Heart left ventricle (tissue), 16 donors: ENCODE measurements around the gene SLC39A11. TPM values are rescaled to one million over a fixed set of nuclear protein-coding genes. Genes with fewer than 3 reads are reported as not detected.

Experiments
- ATAC-seq, 4 donors: fragments of 200-7000 bp; cut with Tn5 transposase; one replicate each; pipeline ENCODE4 v1.9.1; 2020 to 2022; ENCODE audit warnings: moderate library complexity in 4 of 4, mild to moderate bottlenecking in 3 of 4, moderate number of reproducible peaks in 1 of 4
- DNase-seq, 5 donors: peaks; one replicate each; pipeline ENCODE4 v3.0.0-alpha.2; 2020
- H3K27ac ChIP-seq, 12 donors: fragments of 200-600 bp; sonication (generic) in 4 of 12; one replicate each; pipeline versions ENCODE4 v1.5.0 to v1.8.0; 2016 to 2022; ENCODE audit warnings: mild to moderate bottlenecking in 2 of 12
- H3K27me3 ChIP-seq, 9 donors: fragments of 200-600 bp; sonication (generic) in 2 of 9; one replicate each; pipeline versions ENCODE4 v1.5.1 to v1.8.0; 2016 to 2022; ENCODE audit warnings: mild to moderate bottlenecking in 3 of 9
- H3K36me3 ChIP-seq, 9 donors: fragments of 200-600 bp; sonication (generic) in 2 of 9; one replicate each; pipeline versions ENCODE4 v1.5.0 to v1.8.0; 2018 to 2022; ENCODE audit warnings: mild to moderate bottlenecking in 2 of 9
- H3K4me1 ChIP-seq, 12 donors: fragments of 200-600 bp; sonication (generic) in 4 of 12; one replicate each; pipeline versions ENCODE4 v1.5.0 to v1.8.0; 2016 to 2022; ENCODE audit warnings: mild to moderate bottlenecking in 3 of 12
- H3K4me3 ChIP-seq, 12 donors: fragments of 200-600 bp; sonication (generic) in 4 of 12; one replicate each; pipeline versions ENCODE4 v1.5.0 to v1.8.0; 2017 to 2022; ENCODE audit warnings: mild to moderate bottlenecking in 9 of 12, moderate library complexity in 4 of 12
- H3K9me3 ChIP-seq, 12 donors: fragments of 200-600 bp; sonication (generic) in 4 of 12; one replicate each; pipeline versions ENCODE4 v1.5.0 to v1.8.0; 2016 to 2022; ENCODE audit warnings: mild to moderate bottlenecking in 1 of 12
- POLR2A ChIP-seq, 2 donors: fragments of 450-650 bp; IDR thresholded peaks; one replicate each; pipeline ENCODE4 v1.6.1; 2017; ENCODE audit warnings: antibody characterized with exemption in 2 of 2, mild to moderate bottlenecking in 2 of 2, moderate library complexity in 2 of 2
- WGBS, 4 donors: extraction: QIAGEN DNeasy Blood & Tissue Kit in 2 of 4; methylation state at CpG; one replicate each; pipeline versions ENCODE4 v1.1.5 to v1.1.7; 2013 to 2018; 5-methylcytosine and 5-hydroxymethylcytosine counted together
- intact Hi-C, 10 donors: fragments of 100-400 bp; cut with DNase I; formaldehyde crosslinking; loops; one replicate each; pipeline versions ENCODE4 v1.11.1 to v1.14.2; 2022
- polyA plus RNA-seq, 2 donors: library from polyadenylated mRNA; stranded (reverse); fragments of 200-250 nt; gene quantifications; one replicate each; pipeline ENCODE4 v1.2.3, GENCODE V29; 2013
- total RNA-seq, 9 donors: library from RNA; depleted of rRNA in 2 of 9; stranded (reverse); fragments of >200 nt in 2 of 9; fragmentation: NEBNext Ultra II Directional in 3 of 9; extraction: Animal tissue kit (Norgen Biotek cat#: 25700) in 3 of 9; gene quantifications; one replicate each; pipeline versions ENCODE4 v1.1.0 to v1.2.4, GENCODE V29; 2016 to 2023
- TF ChIP-seq, protein P1 (sequence below), 12 donors: fragments of 200-600 bp; sonication (generic) in 4 of 12; IDR thresholded peaks; one replicate each; pipeline versions ENCODE4 v1.5.0 to v1.8.0; 2018 to 2022; ENCODE audit warnings: antibody characterized with exemption in 12 of 12, mild to moderate bottlenecking in 5 of 12
- donor health status: ischemic (EF 13 %, LVEDD 7.1; RV severe dilation, severe dysfunction).
- donor health status: healthy with polysubstance abuse.
- donor health status: DM: no; HTN: yes; CAD: no.
- donor health status: DM: no; HTN: no; CAD: no.
- donor health status: ischemic (EF 25% LVEDD 6.9; RV normal size, moderate dysfunction).
- donor health status: ischemic (EF 25% LVEDD 5.7; RV mildly dilated, moderate dysfunction).
- donor health status: healthy.
- donor health status: DM: yes; HTN: yes; CAD: no.
- donor health status: ischemic (EF 35%, LVEDD 5.7; RV mildly dilated, moderate dysfunction).
- donor health status: nonischemic (EF 11% LVEDD 7.7; RV severe dilation, severe dysfunction).
- donor health status: DM: yes; HTN: yes; CAD: no.
- donor health status: PGD.
- donor health status: ischemic (EF 29% LVEDD 5.4; RV normal size, mild dysfunction).
- donor health status: nonischemic (EF 23%, LVEDD 6.1; RV moderate dilation, normal function).

SLC39A11 gene
- total and polyA plus RNA-seq, 11 donors = 2.5 to 23.3 (median 8.4) TPM

DNA sequence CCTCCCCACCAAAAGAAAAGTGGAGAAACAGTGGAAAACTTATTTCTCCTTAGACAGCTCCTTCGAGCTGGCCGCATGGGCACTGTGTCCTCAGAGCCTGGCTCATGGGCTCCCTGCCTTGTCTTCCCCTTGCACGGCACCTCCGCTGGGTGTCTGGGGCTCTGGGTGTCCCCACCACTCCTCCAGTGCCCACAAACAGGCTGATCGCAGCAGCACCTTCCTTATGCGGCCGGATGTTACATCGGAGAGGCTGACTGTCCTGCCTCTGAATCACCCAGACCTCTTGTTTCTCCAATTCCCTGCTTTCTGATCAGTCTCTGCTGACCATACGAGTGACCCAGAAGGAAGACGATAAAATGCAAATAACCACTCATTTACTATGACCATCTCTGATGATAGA lies 121.7 kb downstream of the SLC39A11 start:
- Histone ChIP-seq H3K27me3 (no peaks in the 10 kb centered on the region), H3K36me3 (no peaks in the 10 kb centered on the region), H3K9me3 (no peaks in the 10 kb centered on the region), H3K27ac (no peak overlapping the region), H3K4me3 (no peak overlapping the region), H3K4me1 (peaks cover 0 to 11% (median 0%) of the 10 kb centered on the region in 12 donors)
- WGBS, 4 donors = 89 to 96% (median 91%) methylated on average over 8 to 10 of the region's 10 CpGs
- TF ChIP-seq POLR2A (IDR thresholded peaks at IDR 0.05) = no peak
- TF ChIP-seq, protein P1, sequence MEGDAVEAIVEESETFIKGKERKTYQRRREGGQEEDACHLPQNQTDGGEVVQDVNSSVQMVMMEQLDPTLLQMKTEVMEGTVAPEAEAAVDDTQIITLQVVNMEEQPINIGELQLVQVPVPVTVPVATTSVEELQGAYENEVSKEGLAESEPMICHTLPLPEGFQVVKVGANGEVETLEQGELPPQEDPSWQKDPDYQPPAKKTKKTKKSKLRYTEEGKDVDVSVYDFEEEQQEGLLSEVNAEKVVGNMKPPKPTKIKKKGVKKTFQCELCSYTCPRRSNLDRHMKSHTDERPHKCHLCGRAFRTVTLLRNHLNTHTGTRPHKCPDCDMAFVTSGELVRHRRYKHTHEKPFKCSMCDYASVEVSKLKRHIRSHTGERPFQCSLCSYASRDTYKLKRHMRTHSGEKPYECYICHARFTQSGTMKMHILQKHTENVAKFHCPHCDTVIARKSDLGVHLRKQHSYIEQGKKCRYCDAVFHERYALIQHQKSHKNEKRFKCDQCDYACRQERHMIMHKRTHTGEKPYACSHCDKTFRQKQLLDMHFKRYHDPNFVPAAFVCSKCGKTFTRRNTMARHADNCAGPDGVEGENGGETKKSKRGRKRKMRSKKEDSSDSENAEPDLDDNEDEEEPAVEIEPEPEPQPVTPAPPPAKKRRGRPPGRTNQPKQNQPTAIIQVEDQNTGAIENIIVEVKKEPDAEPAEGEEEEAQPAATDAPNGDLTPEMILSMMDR (IDR thresholded peaks at IDR 0.05) = no peak
- ATAC-seq (no peak), DNase-seq (no peak)
- intact Hi-C loops = loop anchor here in 1 of 10 donors (10.0 kb wide), 1 partner anchor 246 kb away; no protein-coding TSS in a partner anchor

DNA sequence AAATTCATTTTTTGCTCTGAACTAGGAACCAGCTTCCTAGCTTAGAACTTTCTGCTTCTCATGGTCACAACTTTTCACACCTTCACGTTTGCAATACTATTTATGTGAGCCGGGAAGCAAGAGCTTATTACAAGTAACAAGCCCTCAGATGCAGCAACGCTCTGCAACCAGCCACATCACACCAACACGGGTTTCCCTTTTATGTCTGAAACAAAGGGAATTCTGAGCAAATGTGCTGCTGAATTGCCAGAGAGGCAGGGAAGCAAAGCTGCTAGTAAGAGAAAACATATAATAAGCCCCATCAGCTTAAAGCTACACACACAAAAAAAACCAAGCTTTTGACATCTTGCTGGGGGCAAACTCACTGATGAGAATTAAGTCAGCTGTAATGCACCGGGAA lies 122.2 kb downstream of the SLC39A11 start:
- H3K27ac ChIP-seq = no peak overlapping the region
- no peak overlapping the region for H3K4me3 ChIP-seq
- H3K9me3 ChIP-seq = no peaks in the 10 kb centered on the region
- intact Hi-C loops = loop anchor here in 1 of 10 donors (10.0 kb wide), 1 partner anchor 245 kb away; no protein-coding TSS in a partner anchor
- TF ChIP-seq, protein P1 (IDR thresholded peaks at IDR 0.05) = no peak
- no peak for TF ChIP-seq POLR2A (IDR thresholded peaks at IDR 0.05)
- 70 to 81% (median 74%) methylated on average over 5 of the region's 5 CpGs for WGBS, 4 donors
- H3K4me1 ChIP-seq = peaks cover 0 to 11% (median 0%) of the 10 kb centered on the region in 12 donors
- no peaks in the 10 kb centered on the region for H3K27me3 ChIP-seq
- no peaks in the 10 kb centered on the region for H3K36me3 ChIP-seq
- no peak for DNase-seq
- ATAC-seq = no peak

DNA sequence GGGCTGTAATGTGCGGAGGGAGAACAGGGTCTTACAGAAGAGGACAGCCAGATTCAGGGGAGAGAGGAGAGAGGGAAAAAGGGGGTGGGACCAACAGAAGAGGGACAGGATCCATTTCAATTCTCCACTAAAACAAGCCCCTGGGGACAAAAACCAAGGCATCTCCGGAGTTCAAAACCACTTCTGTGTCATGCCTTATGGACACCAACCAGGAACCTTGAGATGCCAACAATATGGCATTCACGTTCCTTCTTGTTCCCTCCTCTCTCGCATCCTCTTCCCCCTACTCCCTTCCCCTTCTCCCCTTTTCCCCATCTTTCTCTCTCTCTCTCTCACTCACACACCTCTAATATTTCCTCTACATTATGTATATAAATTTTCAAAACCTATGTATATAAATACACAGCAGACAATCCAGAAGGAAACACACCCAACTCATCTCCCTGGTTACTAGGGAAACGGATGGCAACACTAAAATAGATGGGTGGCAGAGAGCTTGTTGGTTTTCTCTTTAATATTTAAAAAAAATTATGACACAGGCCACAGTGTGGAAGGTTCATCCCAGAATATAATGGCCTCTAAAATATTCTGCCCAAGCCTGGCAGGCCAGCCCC lies 123.1 kb downstream of the SLC39A11 start:
- DNase-seq (no peak), ATAC-seq (no peak)
- 91 to 95% (median 92%) methylated on average over 5 of the region's 5 CpGs for WGBS, 4 donors
- Histone ChIP-seq H3K4me1 (peaks cover 0 to 11% (median 0%) of the 10 kb centered on the region in 12 donors), H3K9me3 (no peaks in the 10 kb centered on the region), H3K27ac (no peak overlapping the region), H3K36me3 (no peaks in the 10 kb centered on the region), H3K27me3 (no peaks in the 10 kb centered on the region), H3K4me3 (no peak overlapping the region)
- intact Hi-C loops = loop anchor here in 1 of 10 donors (10.0 kb wide), 1 partner anchor 55 kb away; no protein-coding TSS in a partner anchor
- TF ChIP-seq, protein P1 (IDR thresholded peaks at IDR 0.05) = no peak
- TF ChIP-seq POLR2A (IDR thresholded peaks at IDR 0.05) = no peak

DNA sequence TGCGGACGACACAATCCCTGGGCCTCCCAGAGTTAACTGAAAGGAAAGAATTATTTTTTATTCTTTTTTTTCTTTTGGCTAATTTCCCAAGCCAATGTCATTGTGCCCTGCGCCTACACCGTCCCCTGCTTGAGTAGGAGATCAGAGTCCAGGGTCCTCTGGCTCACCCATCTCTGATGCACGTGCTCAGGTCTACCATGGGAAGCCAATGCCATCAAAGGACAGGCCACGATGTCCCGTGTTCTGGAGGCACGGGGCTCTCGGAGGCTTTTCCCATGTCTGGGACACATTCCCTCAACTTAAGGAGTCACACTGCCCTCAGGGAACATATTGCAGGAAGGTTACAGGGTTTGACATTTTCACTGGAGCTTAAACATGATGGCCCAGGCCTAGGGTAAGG lies 123.7 kb downstream of the SLC39A11 start:
- H3K27me3 ChIP-seq = no peaks in the 10 kb centered on the region
- 82 to 89% (median 87%) methylated on average over 8 to 9 of the region's 9 CpGs for WGBS, 4 donors

More for the DNA sequence above, 123.7 kb downstream of the SLC39A11 start:
- H3K4me3 ChIP-seq = no peak overlapping the region
- no peaks in the 10 kb centered on the region for H3K36me3 ChIP-seq
- DNase-seq (no peak), ATAC-seq (no peak)
- no peak overlapping the region for H3K27ac ChIP-seq
- H3K9me3 ChIP-seq = no peaks in the 10 kb centered on the region
- no peak for TF ChIP-seq POLR2A (IDR thresholded peaks at IDR 0.05)
- TF ChIP-seq, protein P1 (IDR thresholded peaks at IDR 0.05) = no peak
- H3K4me1 ChIP-seq = peaks cover 0 to 11% (median 0%) of the 10 kb centered on the region in 12 donors
- intact Hi-C loops = loop anchor here in 1 of 10 donors (10.0 kb wide), 1 partner anchor 56 kb away; no protein-coding TSS in a partner anchor
